Measurements from ENCODE around the gene ATP6V0D1. TPM values are rescaled to one million over a fixed set of nuclear protein-coding genes. Genes with fewer than 3 reads are reported as not detected.

ATP6V0D1 gene
- total and polyA plus RNA-seq, 4 experiments from 2014 or later, result 42.8 to 133 (median 70.9) TPM

DNA sequence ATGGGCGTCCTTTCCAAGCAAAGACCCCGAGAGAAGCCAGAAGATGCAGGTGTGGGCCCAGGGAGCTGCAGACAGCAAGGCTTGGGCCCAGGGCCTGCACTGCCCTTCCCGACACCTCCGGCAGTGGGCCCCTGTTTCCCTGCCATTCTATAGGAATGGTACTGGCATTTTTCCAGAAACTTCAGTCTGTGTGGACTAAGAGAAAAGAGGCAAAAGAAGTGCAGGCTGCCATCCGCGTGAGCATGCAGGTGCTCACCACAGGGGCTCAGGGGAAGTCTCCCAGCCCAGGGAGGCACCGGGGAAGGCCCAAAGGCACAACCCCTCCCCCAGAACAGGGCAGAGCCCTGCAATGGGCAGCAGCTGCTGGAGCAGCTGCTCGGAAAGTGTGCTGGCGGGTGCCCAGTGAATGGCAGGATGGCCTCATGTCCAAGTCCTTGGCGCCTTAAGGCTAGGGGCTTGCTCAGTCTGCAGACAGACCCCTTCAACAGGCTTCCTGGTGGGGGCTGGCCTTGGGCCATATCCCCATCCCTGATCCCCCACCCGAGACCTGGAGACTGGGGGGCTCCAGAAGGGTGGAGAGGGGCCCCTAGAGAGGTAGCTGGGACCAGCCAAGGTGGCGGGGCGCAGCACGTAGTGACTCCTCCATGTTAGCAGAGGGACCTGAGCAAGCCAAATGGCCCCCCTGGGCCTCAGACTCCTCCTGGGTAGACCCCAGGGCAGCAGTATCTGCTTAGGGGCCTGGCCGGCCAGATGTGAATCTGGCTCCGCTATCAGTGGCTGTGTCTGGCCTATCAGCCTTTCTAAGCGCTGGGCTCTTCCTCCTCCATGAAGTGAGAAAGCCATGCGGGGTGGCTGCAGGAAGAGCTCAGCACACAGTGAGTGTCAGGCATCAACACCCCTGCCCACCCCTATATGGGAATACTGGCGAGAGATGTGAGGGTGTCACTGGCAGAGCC, 80.9 kb downstream of the ATP6V0D1 start:
- Histone ChIP-seq H3K4me1 (ENCODE audit: insufficient read depth, low read length) (peaks cover 2% of the 10 kb centered on the region), H3K36me3 (ENCODE audit: insufficient read depth, low read length) (no peaks in the 10 kb centered on the region), H3K9me3 (ENCODE audit: control insufficient read depth in 1 of 2, low read length in 2 of 2) (no peaks in the 10 kb centered on the region), H3K27ac (ENCODE audit: low read depth, low read length) (no peak overlapping the region), H3K4me3 (ENCODE audit: low read length in 2 of 2) (no peak overlapping the region), H3K27me3 (ENCODE audit: insufficient read depth, low read length) (peaks cover 6% of the 10 kb centered on the region)
- H3K4me1 Mint-ChIP-seq, result no peaks in the 10 kb centered on the region
- no peaks in the 10 kb centered on the region for H3K36me3 Mint-ChIP-seq
- intact Hi-C loops (cut with micrococcal nuclease), result loop anchor here (5.0 kb wide), 1 partner anchor 123 kb away; the partner anchor contains the start of gene PLEKHG4
- no peak overlapping the region for H3K27ac Mint-ChIP-seq
- H3K9me3 Mint-ChIP-seq, result peaks cover 0 to 1% (median 0%) of the 10 kb centered on the region in 8 donors
- no peak for DNase-seq
- H3K4me3 Mint-ChIP-seq, result no peak overlapping the region
- ChIA-PET CTCF (ENCODE audit: partially characterized antibody) (interaction anchor here (0.6 to 1.7 kb wide), 6 partner anchors 8 to 424 kb away, joined by 3 to 6 read pairs (median 3); no protein-coding TSS in a partner anchor), POLR2A (ENCODE audit: partially characterized antibody) (no interaction called here)
- peaks cover 7 to 22% of the 10 kb centered on the region in 2 donors for H3K27me3 Mint-ChIP-seq

DNA sequence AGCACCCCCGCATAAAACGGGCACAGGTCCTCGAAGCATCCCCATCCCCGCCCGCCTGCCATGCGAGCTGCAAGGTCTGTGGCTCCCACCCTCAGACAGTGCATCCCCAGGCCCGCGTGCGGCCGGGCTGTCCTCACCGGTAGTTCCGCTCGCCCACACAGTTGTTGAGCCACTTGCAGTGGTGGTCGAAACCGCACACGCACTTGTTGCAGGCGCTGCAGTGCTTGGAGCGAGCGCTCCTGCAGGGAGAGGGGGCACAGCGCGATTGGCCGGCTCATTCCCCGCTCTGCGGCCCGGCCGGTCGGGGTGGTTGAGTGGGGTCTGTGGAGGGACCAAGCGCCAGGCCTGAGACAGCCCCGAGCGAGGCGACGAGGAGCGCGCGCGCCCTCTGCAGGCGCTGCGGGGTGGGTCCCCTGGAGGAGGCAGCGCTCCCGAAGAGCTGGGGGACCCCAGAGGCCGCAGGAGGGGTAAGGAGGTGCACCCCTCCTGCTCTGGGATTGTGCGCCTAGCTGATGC, 81.7 kb downstream of the ATP6V0D1 start:
- POLR2A ChIA-PET (ENCODE audit: partially characterized antibody), result no interaction called here
- peaks cover 7% of the 10 kb centered on the region for H3K27me3 ChIP-seq (ENCODE audit: insufficient read depth, low read length)
- intact Hi-C loops (cut with micrococcal nuclease), result loop anchor here (5.0 kb wide), 1 partner anchor 122 kb away; the partner anchor contains the start of gene PLEKHG4

DNA sequence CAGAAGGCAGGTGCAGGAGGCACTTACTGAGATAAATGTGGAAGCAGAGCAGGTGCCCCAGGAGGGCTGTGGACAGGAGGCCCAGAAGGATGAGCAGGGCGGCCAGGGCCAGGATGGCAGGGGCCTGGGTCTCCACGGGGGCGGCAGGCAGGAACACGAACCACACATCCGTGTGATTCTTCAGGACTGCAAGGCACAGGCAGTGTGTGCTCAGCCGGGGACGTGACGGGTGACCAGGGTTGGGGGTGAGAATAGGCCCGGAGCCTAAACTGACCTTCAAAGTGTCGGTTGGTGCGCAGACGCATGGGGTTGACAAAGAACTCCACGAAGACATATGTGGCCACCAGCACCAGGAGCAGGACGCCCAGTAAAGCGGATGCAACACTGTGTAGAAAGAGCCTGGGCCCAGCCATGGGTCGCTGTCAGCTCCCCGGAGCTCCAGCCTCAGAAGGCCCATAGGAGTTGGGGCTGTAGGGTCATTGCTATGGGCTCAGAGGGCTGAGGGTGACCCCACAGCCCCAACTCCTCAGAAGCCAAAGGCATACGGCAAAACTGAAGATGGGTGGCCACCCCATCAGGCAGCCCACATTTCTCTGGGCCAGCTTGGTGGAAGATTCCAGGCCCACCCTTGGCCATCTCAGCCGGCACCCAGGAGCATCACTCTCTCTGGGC, 82.3 kb downstream of the ATP6V0D1 start:
- POLR2A ChIA-PET (ENCODE audit: partially characterized antibody), result interaction anchor here (0.5 kb wide), 1 partner anchor 45 kb away, joined by 3 read pairs; no protein-coding TSS in a partner anchor
- Histone ChIP-seq H3K9me3 (ENCODE audit: control insufficient read depth in 1 of 2, low read length in 2 of 2) (no peaks in the 10 kb centered on the region), H3K27ac (ENCODE audit: low read depth, low read length) (no peak overlapping the region), H3K27me3 (ENCODE audit: insufficient read depth, low read length) (peaks cover 12% of the 10 kb centered on the region), H3K4me1 (ENCODE audit: insufficient read depth, low read length) (peaks cover 12% of the 10 kb centered on the region), H3K36me3 (ENCODE audit: insufficient read depth, low read length) (no peaks in the 10 kb centered on the region), H3K4me3 (ENCODE audit: low read length in 2 of 2) (no peak overlapping the region)
- Mint-ChIP-seq H3K27me3 (peaks cover 11 to 26% of the 10 kb centered on the region in 2 donors), H3K4me1 (peaks cover 0 to 7% (median 5%) of the 10 kb centered on the region in 4 donors), H3K27ac (no peak overlapping the region), H3K36me3 (no peaks in the 10 kb centered on the region), H3K9me3 (peaks cover 0 to 1% (median 0%) of the 10 kb centered on the region in 8 donors), H3K4me3 (peak overlapping the region in 1 of 8 donors; percentile 49)
- intact Hi-C loops (cut with micrococcal nuclease), result loop anchor here (5.0 kb wide), 1 partner anchor 121 kb away; the partner anchor contains the start of gene PLEKHG4
- no peak for DNase-seq
- CTCF ChIA-PET (ENCODE audit: partially characterized antibody), result interaction anchor here (1.0 to 1.7 kb wide), 3 partner anchors 9 to 423 kb away, joined by 3 to 6 read pairs (median 3); no protein-coding TSS in a partner anchor

More for the DNA sequence above, 81.7 kb downstream of the ATP6V0D1 start:
- Mint-ChIP-seq H3K27ac (peak overlapping the region in 1 of 7 donors; percentile 9), H3K27me3 (peaks cover 8 to 23% of the 10 kb centered on the region in 2 donors), H3K9me3 (peaks cover 0 to 1% (median 0%) of the 10 kb centered on the region in 8 donors), H3K4me1 (peaks cover 0 to under 1% (median under 1%) of the 10 kb centered on the region in 4 donors), H3K4me3 (no peak overlapping the region), H3K36me3 (no peaks in the 10 kb centered on the region)
- peaks cover 6% of the 10 kb centered on the region for H3K4me1 ChIP-seq (ENCODE audit: insufficient read depth, low read length)
- CTCF ChIA-PET (ENCODE audit: partially characterized antibody), result interaction anchor here (0.6 to 1.7 kb wide), 6 partner anchors 8 to 423 kb away, joined by 3 to 6 read pairs (median 3); no protein-coding TSS in a partner anchor
- no peak overlapping the region for H3K4me3 ChIP-seq (ENCODE audit: low read length in 2 of 2)
- no peaks in the 10 kb centered on the region for H3K9me3 ChIP-seq (ENCODE audit: control insufficient read depth in 1 of 2, low read length in 2 of 2)
- H3K27ac ChIP-seq (ENCODE audit: low read depth, low read length), result no peak overlapping the region
- DNase-seq, result peak in 2 of 5 donors; percentile 40 to 43
- H3K36me3 ChIP-seq (ENCODE audit: insufficient read depth, low read length), result no peaks in the 10 kb centered on the region

DNA sequence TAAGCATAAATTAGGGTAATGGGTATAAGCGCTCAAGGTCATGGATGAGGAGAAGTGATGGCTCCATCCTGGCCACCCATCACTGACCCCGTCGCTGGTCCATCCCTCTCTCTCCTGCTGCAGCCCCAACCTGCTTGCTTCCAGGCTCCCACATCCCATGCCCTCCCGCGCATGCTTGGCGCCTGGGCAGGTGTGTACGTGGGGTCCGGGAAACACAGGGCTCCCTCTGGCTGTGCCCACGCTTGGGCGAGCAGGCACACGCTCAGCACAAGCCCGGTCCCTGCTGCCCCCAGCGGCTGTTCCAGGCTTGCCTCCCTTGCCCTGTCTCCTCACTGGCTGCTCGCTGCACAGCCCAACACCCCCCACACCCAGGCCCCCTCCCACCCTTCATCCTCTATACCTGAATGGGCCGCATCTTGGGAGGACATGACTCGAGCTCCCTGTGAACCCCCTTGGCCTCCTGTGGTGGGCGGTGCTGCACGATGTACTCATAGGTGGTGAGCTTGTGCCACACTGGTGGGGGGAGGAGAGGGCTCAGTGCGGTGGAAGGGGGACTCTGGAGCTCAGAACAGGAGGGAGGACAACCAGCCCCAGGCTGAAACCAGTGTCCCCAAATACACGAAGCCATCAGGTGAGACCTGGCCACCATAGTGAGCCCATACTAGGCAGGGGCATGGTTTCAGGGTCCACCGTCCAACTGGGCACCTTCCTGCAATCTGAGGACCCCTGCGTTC, 83.0 kb downstream of the ATP6V0D1 start:
- Mint-ChIP-seq H3K4me3 (peak overlapping the region in 1 of 8 donors; percentile 49), H3K27ac (no peak overlapping the region), H3K9me3 (peaks cover 0 to 1% (median 0%) of the 10 kb centered on the region in 8 donors), H3K36me3 (no peaks in the 10 kb centered on the region), H3K4me1 (peaks cover 0 to 9% (median 5%) of the 10 kb centered on the region in 4 donors), H3K27me3 (peaks cover 10 to 24% of the 10 kb centered on the region in 2 donors)
- H3K27me3 ChIP-seq (ENCODE audit: insufficient read depth, low read length), result peaks cover 14% of the 10 kb centered on the region
- ChIA-PET CTCF (ENCODE audit: partially characterized antibody) (interaction anchor here (1.0 to 1.7 kb wide), 3 partner anchors 10 to 422 kb away, joined by 3 to 6 read pairs (median 3); no protein-coding TSS in a partner anchor), POLR2A (ENCODE audit: partially characterized antibody) (interaction anchor here (0.5 kb wide), 1 partner anchor 46 kb away, joined by 3 read pairs; no protein-coding TSS in a partner anchor)
- no peaks in the 10 kb centered on the region for H3K36me3 ChIP-seq (ENCODE audit: insufficient read depth, low read length)
- intact Hi-C loops (cut with micrococcal nuclease), result loop anchor here (5.0 kb wide), 1 partner anchor 121 kb away; the partner anchor contains the start of gene PLEKHG4
- H3K9me3 ChIP-seq (ENCODE audit: control insufficient read depth in 1 of 2, low read length in 2 of 2), result no peaks in the 10 kb centered on the region
- no peak for DNase-seq
- no peak overlapping the region for H3K27ac ChIP-seq (ENCODE audit: low read depth, low read length)
- peaks cover 15% of the 10 kb centered on the region for H3K4me1 ChIP-seq (ENCODE audit: insufficient read depth, low read length)
- H3K4me3 ChIP-seq (ENCODE audit: low read length in 2 of 2), result no peak overlapping the region

DNA sequence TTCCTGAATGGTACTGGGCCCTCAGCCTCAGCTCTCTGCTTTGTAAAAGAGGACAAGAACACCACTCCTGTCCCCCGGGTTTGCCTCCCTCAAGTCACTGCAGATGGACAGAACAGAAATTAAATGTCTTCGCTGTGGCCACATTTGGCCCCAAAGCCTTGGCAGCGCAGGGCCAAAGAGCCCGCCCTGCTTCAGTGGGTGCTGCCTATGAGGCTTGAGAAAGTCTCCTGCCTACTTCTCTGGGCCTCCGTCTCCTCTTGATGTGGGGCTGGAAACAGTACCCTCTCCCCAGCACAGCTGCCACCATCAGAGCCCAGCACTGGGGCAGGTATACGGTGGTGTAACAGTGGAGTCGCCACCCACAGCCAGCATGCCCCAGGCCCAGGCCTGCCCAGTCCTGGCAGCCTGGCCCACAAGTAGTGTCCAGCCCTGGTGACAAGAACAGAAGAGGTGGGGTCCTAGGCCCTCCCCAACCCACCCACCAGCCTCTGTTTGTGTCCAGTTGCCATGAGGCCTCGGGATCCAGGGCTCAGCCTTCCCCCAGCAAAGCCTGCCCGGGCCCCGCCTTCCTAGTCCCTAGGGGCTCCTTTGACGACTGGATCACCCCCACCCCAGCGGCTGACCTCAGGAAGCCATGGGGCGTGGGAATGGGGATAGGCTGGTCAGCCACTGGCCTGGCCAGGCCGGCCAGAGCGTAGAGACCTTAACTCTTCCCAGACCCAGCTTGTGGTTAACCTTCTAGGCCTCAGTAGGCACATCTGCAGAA, 83.7 kb downstream of the ATP6V0D1 start:
- peaks cover 2 to 9% (median 5%) of the 10 kb centered on the region in 4 donors for H3K4me1 Mint-ChIP-seq
- intact Hi-C loops (cut with micrococcal nuclease), result loop anchor here (5.0 kb wide), 1 partner anchor 120 kb away; the partner anchor contains the start of gene PLEKHG4
- Histone ChIP-seq H3K36me3 (ENCODE audit: insufficient read depth, low read length) (no peaks in the 10 kb centered on the region), H3K4me1 (ENCODE audit: insufficient read depth, low read length) (peaks cover 15% of the 10 kb centered on the region), H3K9me3 (ENCODE audit: control insufficient read depth in 1 of 2, low read length in 2 of 2) (no peaks in the 10 kb centered on the region), H3K27ac (ENCODE audit: low read depth, low read length) (no peak overlapping the region), H3K27me3 (ENCODE audit: insufficient read depth, low read length) (peaks cover 18% of the 10 kb centered on the region), H3K4me3 (ENCODE audit: low read length in 2 of 2) (no peak overlapping the region)
- ChIA-PET CTCF (ENCODE audit: partially characterized antibody) (no interaction called here), POLR2A (ENCODE audit: partially characterized antibody) (no interaction called here)
- H3K9me3 Mint-ChIP-seq, result peaks cover 0 to 1% (median 0%) of the 10 kb centered on the region in 8 donors
- H3K36me3 Mint-ChIP-seq, result no peaks in the 10 kb centered on the region
- no peak overlapping the region for H3K27ac Mint-ChIP-seq
- no peak for DNase-seq
- H3K4me3 Mint-ChIP-seq, result no peak overlapping the region
- peaks cover 14 to 23% of the 10 kb centered on the region in 2 donors for H3K27me3 Mint-ChIP-seq
